ENCODE results near the gene ATXN7L3B.

DNA sequence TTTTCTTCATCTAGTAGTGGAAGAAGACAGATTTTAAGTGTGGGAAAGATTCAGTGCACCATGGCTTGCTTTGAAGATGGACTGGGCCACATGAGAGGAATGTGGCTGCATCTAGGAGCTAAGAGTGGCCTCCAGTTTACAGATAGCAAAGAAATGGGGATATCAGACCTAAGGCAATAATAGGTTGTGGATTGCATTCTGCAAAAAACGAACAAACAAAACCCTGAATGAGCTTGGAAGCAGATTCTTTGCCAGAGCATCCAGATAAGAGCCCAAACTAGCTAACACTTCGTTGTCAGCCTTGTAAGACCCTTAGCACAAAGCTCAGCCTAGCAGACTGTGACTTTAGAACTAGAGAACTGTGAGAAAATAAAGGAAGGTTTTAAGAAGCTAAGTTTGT, 9.6 kb downstream of the ATXN7L3B start:
- TF ChIP-seq CTCF (IDR thresholded peaks at IDR 0.05): no peak
- no peak for TF ChIP-seq POLR2A (IDR thresholded peaks at IDR 0.05)
